B cell (primary cell): ENCODE measurements around the gene ACAD11.
"Not testable (repeated sequence)": the region's sequence is repeated elsewhere in the genome, so short reads cannot be mapped to it uniquely, and the experiment has no call there.

Source experiments
- EZH2 ChIP-seq: IDR thresholded peaks from 2 replicates; pipeline ENCODE4 v1.6.1; 2012; ENCODE audit warnings: borderline replicate concordance, low read depth, mild to moderate bottlenecking, moderate library complexity, low read length; ENCODE audit not compliant: insufficient read depth, poor library complexity, severe bottlenecking
- TF ChIP-seq, protein P1 (sequence below): fragments of 200-600 bp; IDR thresholded peaks from one replicate; pipeline ENCODE4 v1.8.0; 2022; ENCODE audit warnings: antibody characterized with exemption, mild to moderate bottlenecking

DNA sequence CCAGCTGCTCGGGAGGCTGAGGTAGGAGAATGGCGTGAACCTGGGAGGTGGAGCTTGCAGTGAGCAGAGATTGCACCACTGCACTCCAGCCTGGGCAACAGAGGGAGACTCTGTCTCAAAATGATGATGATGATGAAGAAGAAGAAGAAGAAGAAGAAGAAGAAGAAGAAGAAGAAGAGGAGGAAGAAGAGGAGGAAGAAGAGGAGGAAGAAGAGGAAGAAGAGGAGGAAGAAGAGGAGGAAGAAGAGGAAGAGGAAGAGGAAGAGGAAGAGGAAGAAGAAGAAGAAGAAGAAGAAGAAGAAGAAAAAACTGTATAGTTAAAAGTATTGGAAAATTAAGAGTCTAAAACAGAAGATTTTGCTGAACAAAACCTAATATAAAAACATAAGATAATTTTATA, 18.2 kb downstream of the ACAD11 start:
- TF ChIP-seq, protein P1, sequence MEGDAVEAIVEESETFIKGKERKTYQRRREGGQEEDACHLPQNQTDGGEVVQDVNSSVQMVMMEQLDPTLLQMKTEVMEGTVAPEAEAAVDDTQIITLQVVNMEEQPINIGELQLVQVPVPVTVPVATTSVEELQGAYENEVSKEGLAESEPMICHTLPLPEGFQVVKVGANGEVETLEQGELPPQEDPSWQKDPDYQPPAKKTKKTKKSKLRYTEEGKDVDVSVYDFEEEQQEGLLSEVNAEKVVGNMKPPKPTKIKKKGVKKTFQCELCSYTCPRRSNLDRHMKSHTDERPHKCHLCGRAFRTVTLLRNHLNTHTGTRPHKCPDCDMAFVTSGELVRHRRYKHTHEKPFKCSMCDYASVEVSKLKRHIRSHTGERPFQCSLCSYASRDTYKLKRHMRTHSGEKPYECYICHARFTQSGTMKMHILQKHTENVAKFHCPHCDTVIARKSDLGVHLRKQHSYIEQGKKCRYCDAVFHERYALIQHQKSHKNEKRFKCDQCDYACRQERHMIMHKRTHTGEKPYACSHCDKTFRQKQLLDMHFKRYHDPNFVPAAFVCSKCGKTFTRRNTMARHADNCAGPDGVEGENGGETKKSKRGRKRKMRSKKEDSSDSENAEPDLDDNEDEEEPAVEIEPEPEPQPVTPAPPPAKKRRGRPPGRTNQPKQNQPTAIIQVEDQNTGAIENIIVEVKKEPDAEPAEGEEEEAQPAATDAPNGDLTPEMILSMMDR: not testable (repeated sequence)
- TF ChIP-seq EZH2: not testable (repeated sequence)
